HFFc6 (cell line): Measurements from ENCODE around the gene HSD17B11. TPM values are rescaled to one million over a fixed set of nuclear protein-coding genes. Genes with fewer than 3 reads are reported as not detected.

Source experiments
- DNase-seq: peaks from one replicate; pipeline ENCODE4 v3.0.0-alpha.2; 2018
- H3K27ac Mint-ChIP-seq: 2 replicates; pipeline ENCODE4 v1.8.0; 2020; ENCODE audit warnings: mild to moderate bottlenecking, mixed read lengths
- H3K27me3 Mint-ChIP-seq: 2 replicates; pipeline ENCODE4 v1.8.0; 2021; ENCODE audit warnings: mild to moderate bottlenecking, moderate library complexity, mixed read lengths; ENCODE audit not compliant: insufficient read depth
- H3K36me3 Mint-ChIP-seq: 2 replicates; pipeline ENCODE4 v1.8.0; 2021; ENCODE audit warnings: low read depth, mixed read lengths
- H3K4me1 Mint-ChIP-seq: 2 replicates; pipeline ENCODE4 v1.8.0; 2020; ENCODE audit warnings: low read depth, mixed read lengths
- H3K4me3 Mint-ChIP-seq: 2 replicates; pipeline ENCODE4 v1.8.0; 2020; ENCODE audit warnings: mild to moderate bottlenecking, moderate library complexity, mixed read lengths
- H3K9me3 Mint-ChIP-seq: 2 replicates; pipeline ENCODE4 v1.8.0; 2020; ENCODE audit warnings: mild to moderate bottlenecking, mixed read lengths
- total RNA-seq, 6 experiments: library from RNA; stranded (reverse); fragmentation: NEBNext Ultra II Directional; extraction: Animal tissue kit (Norgen Biotek cat#: 25700); gene quantifications; 2 replicates in 1 of 6; 3 replicates in 5 of 6; pipeline ENCODE4 v1.2.3, GENCODE V29; 2021
- TF ChIP-seq, protein P1 (sequence below): fragments of 200-600 bp; sonication (generic); IDR thresholded peaks from 2 replicates; pipeline ENCODE4 v1.5.0; 2021; ENCODE audit warnings: antibody characterized with exemption, mild to moderate bottlenecking

Gene HSD17B11
- total RNA-seq, 6 experiments from 2014 or later: 14.6 to 18.7 (median 16.3) TPM

DNA sequence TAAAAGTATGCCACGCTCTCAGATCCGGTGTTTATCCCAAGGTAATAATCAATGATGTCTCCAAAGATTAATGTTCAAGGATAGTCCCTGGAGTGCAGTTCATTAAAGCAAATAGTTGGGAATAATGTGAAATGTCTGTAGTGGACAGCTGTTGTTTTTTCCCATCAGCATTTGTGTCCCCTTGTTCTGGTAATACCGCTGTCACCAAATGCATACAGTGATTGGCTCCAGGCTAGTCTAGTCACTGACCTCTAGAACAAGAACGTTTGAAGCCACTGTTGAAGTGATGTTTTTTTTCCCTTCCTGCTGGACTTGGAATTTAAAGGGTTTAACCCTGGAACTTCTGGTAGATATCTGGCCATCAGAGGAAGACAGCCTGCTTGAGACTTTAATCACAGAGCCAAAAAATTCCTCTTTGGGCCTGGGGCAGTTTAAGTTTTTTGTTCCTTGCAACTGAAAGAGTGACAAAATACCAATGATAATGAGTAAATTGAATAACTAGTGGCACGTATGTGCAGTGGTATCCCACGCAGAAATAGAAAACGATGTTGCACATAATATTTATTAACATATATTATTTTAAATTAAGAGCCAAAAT lies 30.6 kb downstream of the HSD17B11 start:
- TF ChIP-seq, protein P1, sequence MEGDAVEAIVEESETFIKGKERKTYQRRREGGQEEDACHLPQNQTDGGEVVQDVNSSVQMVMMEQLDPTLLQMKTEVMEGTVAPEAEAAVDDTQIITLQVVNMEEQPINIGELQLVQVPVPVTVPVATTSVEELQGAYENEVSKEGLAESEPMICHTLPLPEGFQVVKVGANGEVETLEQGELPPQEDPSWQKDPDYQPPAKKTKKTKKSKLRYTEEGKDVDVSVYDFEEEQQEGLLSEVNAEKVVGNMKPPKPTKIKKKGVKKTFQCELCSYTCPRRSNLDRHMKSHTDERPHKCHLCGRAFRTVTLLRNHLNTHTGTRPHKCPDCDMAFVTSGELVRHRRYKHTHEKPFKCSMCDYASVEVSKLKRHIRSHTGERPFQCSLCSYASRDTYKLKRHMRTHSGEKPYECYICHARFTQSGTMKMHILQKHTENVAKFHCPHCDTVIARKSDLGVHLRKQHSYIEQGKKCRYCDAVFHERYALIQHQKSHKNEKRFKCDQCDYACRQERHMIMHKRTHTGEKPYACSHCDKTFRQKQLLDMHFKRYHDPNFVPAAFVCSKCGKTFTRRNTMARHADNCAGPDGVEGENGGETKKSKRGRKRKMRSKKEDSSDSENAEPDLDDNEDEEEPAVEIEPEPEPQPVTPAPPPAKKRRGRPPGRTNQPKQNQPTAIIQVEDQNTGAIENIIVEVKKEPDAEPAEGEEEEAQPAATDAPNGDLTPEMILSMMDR: no peak
- H3K27ac Mint-ChIP-seq: no peak overlapping the region
- no peaks in the 10 kb centered on the region for H3K9me3 Mint-ChIP-seq
- peaks cover 1% of the 10 kb centered on the region for H3K36me3 Mint-ChIP-seq
- H3K4me3 Mint-ChIP-seq: no peak overlapping the region
- no peaks in the 10 kb centered on the region for H3K27me3 Mint-ChIP-seq
- no peaks in the 10 kb centered on the region for H3K4me1 Mint-ChIP-seq
- DNase-seq: no peak

DNA sequence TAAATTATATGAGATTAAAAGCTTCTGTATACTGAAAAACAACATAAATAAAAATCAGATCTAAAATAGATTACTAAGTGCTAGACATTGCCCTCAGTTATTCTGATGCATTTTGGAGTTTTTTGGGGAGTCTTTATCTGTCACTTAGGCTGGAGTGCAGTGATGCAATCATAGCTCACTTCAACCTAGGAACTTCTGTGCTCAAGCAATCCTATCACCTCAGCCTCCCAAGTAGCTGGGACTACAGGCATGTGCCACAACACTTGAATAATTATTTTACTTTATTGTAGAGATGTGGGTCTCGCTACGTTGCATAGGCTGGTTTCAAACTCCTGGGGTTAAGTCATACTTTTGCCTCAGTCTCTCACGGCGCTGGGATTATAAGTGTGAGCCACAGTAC lies 31.7 kb downstream of the HSD17B11 start:
- TF ChIP-seq, protein P1: no peak
- Mint-ChIP-seq H3K27me3 (no peaks in the 10 kb centered on the region; the same call in 1 of the 2 replicates), H3K36me3 (no peaks in the 10 kb centered on the region), H3K27ac (no peak overlapping the region), H3K9me3 (no peaks in the 10 kb centered on the region), H3K4me1 (peaks cover 8% of the 10 kb centered on the region), H3K4me3 (no peak overlapping the region)
- DNase-seq: no peak

DNA sequence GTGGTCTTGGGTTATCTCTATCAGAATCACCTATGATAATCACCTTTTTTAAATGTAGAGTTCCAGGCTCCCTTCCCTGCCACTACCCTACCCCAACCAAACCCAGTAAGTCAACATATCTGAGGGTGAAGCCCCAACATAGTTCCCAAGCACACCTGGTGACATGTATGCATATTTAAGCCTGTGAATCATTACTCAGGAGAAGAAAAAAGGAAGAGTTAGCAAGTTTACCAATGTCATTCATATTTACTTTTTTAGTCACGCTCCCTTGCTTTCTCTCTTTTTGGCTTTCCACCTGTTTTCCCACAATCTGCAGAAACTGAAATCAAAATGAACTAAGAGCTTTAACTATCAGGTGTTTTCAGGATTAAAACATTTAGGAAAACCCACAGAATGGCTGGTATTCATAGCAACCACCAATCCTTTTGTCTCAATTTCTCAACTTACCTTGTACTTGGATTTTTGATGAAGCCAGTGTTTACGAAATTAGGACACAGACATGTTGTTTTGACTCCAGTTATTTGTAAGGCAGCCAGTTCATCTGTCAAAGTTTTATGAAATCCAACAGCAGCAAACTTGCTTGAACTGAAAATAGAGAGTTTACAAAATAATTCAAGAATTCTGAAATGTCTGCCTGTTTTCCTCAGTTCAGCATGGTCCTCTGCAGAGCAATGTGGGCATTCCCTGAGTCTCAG lies 34.0 kb downstream of the HSD17B11 start:
- Mint-ChIP-seq H3K27me3 (no peaks in the 10 kb centered on the region; the same call in 1 of the 2 replicates), H3K36me3 (no peaks in the 10 kb centered on the region), H3K9me3 (no peaks in the 10 kb centered on the region), H3K27ac (no peak overlapping the region), H3K4me1 (peaks cover 19% of the 10 kb centered on the region), H3K4me3 (no peak overlapping the region)
- no peak for DNase-seq
- TF ChIP-seq, protein P1: no peak

DNA sequence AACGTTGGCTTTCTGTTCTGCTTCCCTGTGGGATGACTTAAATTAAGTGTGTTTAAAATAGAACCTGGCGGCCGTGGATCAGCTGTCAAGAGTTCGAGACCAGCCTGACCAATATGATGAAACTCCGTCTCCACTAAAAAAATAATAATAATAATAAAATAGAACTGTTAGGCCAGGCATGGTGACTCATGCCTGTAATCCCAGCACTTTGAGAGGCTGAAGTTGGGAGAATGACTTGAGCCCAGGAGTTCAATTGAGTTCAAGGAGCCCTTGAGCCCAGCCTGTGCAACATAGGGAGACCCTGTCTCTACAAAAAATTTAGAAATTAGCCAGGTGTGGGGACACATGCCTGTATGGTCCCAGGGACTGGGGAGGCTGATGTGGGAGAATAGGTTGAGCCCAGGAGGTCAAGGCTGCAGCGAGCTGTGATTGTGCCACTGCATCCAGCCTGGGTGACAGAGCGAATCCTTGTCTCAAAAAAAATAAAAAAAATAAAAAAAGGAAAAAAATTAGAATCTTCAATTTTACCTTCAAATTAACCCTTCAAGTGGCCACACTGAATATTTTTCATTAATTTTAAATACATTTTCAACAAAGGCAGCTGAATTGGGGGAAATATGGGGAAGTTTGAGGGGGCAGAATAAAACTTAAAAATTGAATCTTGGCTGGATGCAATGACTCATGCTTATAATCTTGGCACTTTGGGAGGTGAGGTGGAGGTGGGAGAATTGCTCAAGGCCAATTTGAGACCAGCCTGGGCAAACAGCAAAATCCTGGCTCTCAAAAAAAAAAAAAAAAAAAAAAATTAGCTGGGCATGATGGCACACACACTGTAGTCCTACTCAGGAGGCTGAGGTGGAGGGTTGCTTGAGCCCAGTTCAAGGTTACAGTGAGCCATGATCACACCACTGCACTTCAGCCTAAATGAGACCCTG lies 36.6 kb downstream of the HSD17B11 start:
- TF ChIP-seq, protein P1: no peak
- DNase-seq: peak; percentile 40
- H3K9me3 Mint-ChIP-seq: no peaks in the 10 kb centered on the region
- no peaks in the 10 kb centered on the region; the same call in 1 of the 2 replicates for H3K27me3 Mint-ChIP-seq
- H3K27ac Mint-ChIP-seq: peak overlapping the region; percentile 68
- peaks cover 19% of the 10 kb centered on the region for H3K4me1 Mint-ChIP-seq
- H3K36me3 Mint-ChIP-seq: no peaks in the 10 kb centered on the region
- H3K4me3 Mint-ChIP-seq: peak overlapping the region; percentile 22; the same call in 1 of the 2 replicates

DNA sequence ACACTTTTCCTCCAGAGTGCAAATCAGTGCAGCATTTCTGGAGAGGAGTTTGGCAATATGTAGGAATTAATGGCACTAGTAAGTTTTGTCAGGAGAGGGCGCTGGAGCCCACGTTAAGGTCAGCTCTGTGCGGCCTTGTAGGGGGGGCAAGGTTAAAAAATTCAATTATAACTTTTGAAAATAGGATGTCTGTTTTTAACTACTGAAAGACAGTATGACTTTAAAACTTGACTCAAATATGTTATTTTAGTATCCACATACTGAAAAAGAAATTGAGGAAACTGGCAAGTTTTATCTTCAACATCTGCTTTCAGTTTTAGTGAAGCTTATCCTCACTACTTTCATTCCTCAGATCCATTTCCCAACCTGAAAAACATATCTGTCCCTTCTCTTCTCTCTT lies 37.4 kb downstream of the HSD17B11 start:
- H3K4me3 Mint-ChIP-seq: peak overlapping the region; percentile 22; the same call in 1 of the 2 replicates
- DNase-seq: peak; percentile 32
- no peaks in the 10 kb centered on the region for H3K36me3 Mint-ChIP-seq
- no peaks in the 10 kb centered on the region; the same call in 1 of the 2 replicates for H3K27me3 Mint-ChIP-seq
- no peaks in the 10 kb centered on the region for H3K9me3 Mint-ChIP-seq
- H3K4me1 Mint-ChIP-seq: peaks cover 19% of the 10 kb centered on the region
- TF ChIP-seq, protein P1: peak; percentile 83
- H3K27ac Mint-ChIP-seq: peak overlapping the region; percentile 68
